Prostate gland (tissue), 2 donors: Measurements from ENCODE around the gene C12orf56. TPM values are rescaled to one million over a fixed set of nuclear protein-coding genes. Genes with fewer than 3 reads are reported as not detected.

Experiments
- DNase-seq: peaks from one replicate; pipeline ENCODE4 v3.0.0-alpha.2; 2019; ENCODE audit warnings: low spot score
- H3K27ac ChIP-seq, 2 donors: fragments of 200-600 bp; sonication (generic); 2 replicates each; pipeline ENCODE4 v1.5.1; 2017 to 2019
- H3K27me3 ChIP-seq: fragments of 200-600 bp; sonication (generic); replicated peaks from 2 replicates; pipeline ENCODE4 v1.5.1; 2019; ENCODE audit not compliant: insufficient read depth
- H3K36me3 ChIP-seq, 2 donors: fragments of 200-600 bp; sonication (generic); 1 replicate in 1 of 2; 2 replicates in 1 of 2; pipeline versions ENCODE4 v1.5.1 to v1.8.1; 2017 to 2019
- H3K4me1 ChIP-seq: fragments of 200-600 bp; sonication (generic); replicated peaks from 2 replicates; pipeline ENCODE4 v1.5.1; 2019
- H3K4me3 ChIP-seq, 2 donors: fragments of 200-600 bp; sonication (generic); 2 replicates each; pipeline ENCODE4 v1.5.1; 2017 to 2019
- H3K9me3 ChIP-seq: fragments of 200-600 bp; sonication (generic); 2 replicates; pipeline ENCODE4 v1.5.1; 2017
- CTCF ChIP-seq, 4 experiments: fragments of 200-600 bp in 2 of 4; fragments of 450-650 bp in 2 of 4; sonication (generic) in 2 of 4; IDR thresholded peaks; 1 replicate in 3 of 4; 2 replicates in 1 of 4; pipeline ENCODE4 v1.5.1; 2016 to 2019; ENCODE audit warnings: antibody characterized with exemption in 4 of 4, mild to moderate bottlenecking in 2 of 4, moderate library complexity in 2 of 4
- POLR2A ChIP-seq: fragments of 450-650 bp; IDR thresholded peaks from one replicate; pipeline ENCODE4 v1.6.1; 2016; ENCODE audit warnings: antibody characterized with exemption, mild to moderate bottlenecking
- POLR2AphosphoS5 ChIP-seq: sonication (generic); formaldehyde crosslinking; IDR thresholded peaks from one replicate; pipeline ENCODE4 v1.6.1; 2017; ENCODE audit warnings: antibody characterized with exemption
- WGBS: methylation state at CpG from one replicate; pipeline ENCODE4 v1.1.5; 2018; 5-methylcytosine and 5-hydroxymethylcytosine counted together
- intact Hi-C: fragments of 100-400 bp; cut with DNase I; formaldehyde crosslinking; loops from one replicate; pipeline ENCODE4 v1.14.2; 2022
- total RNA-seq, 2 donors: library from RNA; depleted of rRNA; stranded (reverse); fragments of >200 nt; gene quantifications; one replicate each; pipeline ENCODE4 v1.1.0, GENCODE V29; 2016

C12orf56 gene
- total RNA-seq, 2 donors from 2014 or later, result 0.91 to 2.1 TPM

GRCh38 chr12:64430886-64431285 is 40.3 kb upstream of the C12orf56 start:
- Histone ChIP-seq H3K36me3 (peaks cover 0 to 4% of the 10 kb centered on the region in 2 donors), H3K27me3 (no peaks in the 10 kb centered on the region), H3K4me3 (no peak overlapping the region), H3K9me3 (no peaks in the 10 kb centered on the region), H3K4me1 (no peaks in the 10 kb centered on the region), H3K27ac (no peak overlapping the region)
- DNase-seq, result no peak
- 84% methylated on average over 2 of the region's 2 CpGs for WGBS
- TF ChIP-seq CTCF (IDR thresholded peaks at IDR 0.05) (no peak), POLR2A (no peak), POLR2AphosphoS5 (no peak)
- intact Hi-C loops, result no loop called here

- no peaks in the 10 kb centered on the region for H3K4me1 ChIP-seq
- peak overlapping the region in 1 of 2 donors; percentile 32 for H3K27ac ChIP-seq
- TF ChIP-seq POLR2AphosphoS5 (peak; percentile 60), POLR2A (no peak), CTCF (IDR thresholded peaks at IDR 0.05) (no peak)
- H3K9me3 ChIP-seq, result no peaks in the 10 kb centered on the region
- peaks cover 0 to 4% of the 10 kb centered on the region in 2 donors for H3K36me3 ChIP-seq
- peak; percentile 10 for DNase-seq
- intact Hi-C loops, result no loop called here
- H3K27me3 ChIP-seq, result no peaks in the 10 kb centered on the region
- 72% methylated on average over 4 of the region's 4 CpGs for WGBS
- no peak overlapping the region for H3K4me3 ChIP-seq
Measured at GRCh38 chr12:64428956-64429355, 38.4 kb upstream of the C12orf56 start.

GRCh38 chr12:64427988-64428387 is 37.4 kb upstream of the C12orf56 start:
- WGBS, result 2% methylated on average over 1 of the region's 1 CpG
- Histone ChIP-seq H3K9me3 (no peaks in the 10 kb centered on the region), H3K27me3 (no peaks in the 10 kb centered on the region), H3K36me3 (peaks cover 0 to 4% of the 10 kb centered on the region in 2 donors), H3K27ac (no peak overlapping the region), H3K4me1 (no peaks in the 10 kb centered on the region), H3K4me3 (no peak overlapping the region)
- no peak for DNase-seq
- intact Hi-C loops, result no loop called here
- TF ChIP-seq POLR2A (no peak), CTCF (IDR thresholded peaks at IDR 0.05) (no peak), POLR2AphosphoS5 (no peak)

DNA sequence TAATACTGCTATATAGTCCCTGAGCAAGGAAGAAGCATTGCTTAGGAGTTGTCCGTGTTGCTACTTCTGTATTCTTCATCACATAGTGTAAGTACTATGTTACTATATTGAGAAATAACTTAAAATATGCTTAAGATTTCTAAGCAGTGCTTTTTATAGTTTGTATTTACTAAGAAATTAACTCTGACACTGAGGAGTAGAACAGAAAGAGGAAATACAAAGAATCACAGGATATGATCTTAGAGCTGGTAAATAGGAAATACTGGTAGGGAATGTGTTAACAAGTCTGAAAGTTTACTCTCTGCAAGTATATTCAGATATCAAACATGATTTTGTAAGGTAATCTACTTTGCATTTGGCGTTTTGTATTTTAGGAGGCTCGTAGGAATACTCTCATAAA is 29.1 kb upstream of the C12orf56 start:
- TF ChIP-seq CTCF (IDR thresholded peaks at IDR 0.05) (no peak), POLR2AphosphoS5 (no peak), POLR2A (no peak)

DNA sequence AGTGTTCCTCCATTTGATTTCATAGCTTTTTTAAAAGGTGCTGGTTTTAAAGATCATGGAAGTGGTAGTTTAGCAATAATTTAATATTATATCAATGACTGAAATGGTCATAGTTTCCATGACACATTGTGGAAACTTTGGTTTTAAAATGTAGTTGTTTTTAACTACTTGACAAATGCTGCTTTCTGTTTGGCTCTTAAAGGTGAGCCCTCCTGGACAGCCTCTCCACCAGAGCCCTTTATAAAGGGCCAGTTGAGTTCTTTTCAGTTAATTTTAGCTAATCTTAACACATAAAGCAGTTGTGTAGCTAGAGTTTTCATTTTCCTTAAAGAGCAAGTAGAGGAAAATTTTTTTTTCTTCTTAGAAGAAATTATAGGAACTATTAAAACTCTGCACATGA is 27.7 kb upstream of the C12orf56 start:
- intact Hi-C loops, result no loop called here
- no peaks in the 10 kb centered on the region for H3K4me1 ChIP-seq
- no peak for DNase-seq
- H3K36me3 ChIP-seq, result no peaks in the 10 kb centered on the region
- H3K9me3 ChIP-seq, result no peaks in the 10 kb centered on the region
- TF ChIP-seq POLR2A (no peak), CTCF (IDR thresholded peaks at IDR 0.05) (no peak), POLR2AphosphoS5 (no peak)
- no peaks in the 10 kb centered on the region for H3K27me3 ChIP-seq
- H3K4me3 ChIP-seq, result no peak overlapping the region
- H3K27ac ChIP-seq, result no peak overlapping the region

More for the DNA sequence above, 29.1 kb upstream of the C12orf56 start:
- H3K9me3 ChIP-seq, result no peaks in the 10 kb centered on the region
- H3K27ac ChIP-seq, result peak overlapping the region in 1 of 2 donors; percentile 25
- 63% methylated on average over 3 of the region's 3 CpGs for WGBS
- no peaks in the 10 kb centered on the region for H3K27me3 ChIP-seq
- intact Hi-C loops, result no loop called here
- H3K4me1 ChIP-seq, result no peaks in the 10 kb centered on the region
- DNase-seq, result no peak
- no peak overlapping the region for H3K4me3 ChIP-seq
- H3K36me3 ChIP-seq, result no peaks in the 10 kb centered on the region
